Left colon (tissue), 2 donors: ENCODE data around the gene SYCP2. TPM values are rescaled to one million over a fixed set of nuclear protein-coding genes. Genes with fewer than 3 reads are reported as not detected.

Experiments
- ATAC-seq: fragments of 200-7000 bp; cut with Tn5 transposase; one replicate; pipeline ENCODE4 v1.9.1; 2020; ENCODE audit warnings: mild to moderate bottlenecking, moderate library complexity
- DNase-seq, 2 donors: peaks; one replicate each; pipeline ENCODE4 v3.0.0-alpha.2; 2020
- intact Hi-C, 2 donors: fragments of 100-400 bp; cut with DNase I in 1 of 2; cut with micrococcal nuclease in 1 of 2; formaldehyde crosslinking; loops; one replicate each; pipeline versions ENCODE4 v1.11.2 to v1.14.0; 2022; cut with DNase I, micrococcal nuclease
- total RNA-seq, 2 donors: library from RNA; stranded (reverse); fragmentation: NEBNext Ultra II Directional; extraction: Animal tissue kit (Norgen Biotek cat#: 25700); gene quantifications; one replicate each; pipeline ENCODE4 v1.2.1, GENCODE V29; 2021
- donor health status: DM: no; HTN: no; CAD: no.
- donor health status: DM: yes; HTN: yes; CAD: no.

The SYCP2 gene
- total RNA-seq, 2 donors from 2014 or later = 0.84 to 1.2 TPM

DNA sequence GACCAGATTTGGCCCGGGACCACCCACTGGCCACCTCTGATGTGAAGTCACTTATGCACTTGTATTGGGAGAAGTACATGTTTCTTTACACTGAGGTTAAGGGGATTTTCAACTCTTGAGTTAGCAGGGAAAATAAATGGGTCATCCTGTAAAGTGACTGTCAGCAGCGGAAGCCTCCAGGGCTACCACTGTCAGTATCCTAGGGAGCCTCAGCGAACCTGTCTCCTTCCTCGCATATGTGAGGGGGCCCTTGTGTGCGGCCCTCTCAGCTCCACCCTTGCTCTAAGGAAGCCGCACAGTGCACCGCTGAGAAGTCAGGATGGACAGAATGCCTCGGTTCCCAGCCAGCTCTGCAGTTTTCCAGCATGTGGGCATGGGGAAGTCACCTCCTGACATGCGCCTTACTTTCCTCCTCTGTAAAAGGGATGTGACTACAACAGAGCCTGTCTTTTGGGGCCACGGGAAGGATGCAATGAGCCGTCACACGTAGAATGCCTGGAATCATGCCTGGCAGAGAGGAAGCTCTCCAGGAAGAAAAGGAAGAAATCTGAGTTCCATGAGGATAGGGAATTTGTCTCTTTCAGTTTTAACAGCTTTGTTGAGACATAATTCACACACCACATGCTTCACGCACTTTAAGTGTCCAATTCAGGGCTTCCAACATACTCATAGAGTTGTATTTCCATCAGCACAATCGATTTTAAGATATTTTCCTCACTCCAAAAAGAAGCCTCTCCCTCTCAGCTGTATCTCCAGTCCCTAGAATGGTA lies 115.4 kb downstream of the SYCP2 start:
- DNase-seq (no peak), ATAC-seq (no peak)
- intact Hi-C loops = no loop called here

DNA sequence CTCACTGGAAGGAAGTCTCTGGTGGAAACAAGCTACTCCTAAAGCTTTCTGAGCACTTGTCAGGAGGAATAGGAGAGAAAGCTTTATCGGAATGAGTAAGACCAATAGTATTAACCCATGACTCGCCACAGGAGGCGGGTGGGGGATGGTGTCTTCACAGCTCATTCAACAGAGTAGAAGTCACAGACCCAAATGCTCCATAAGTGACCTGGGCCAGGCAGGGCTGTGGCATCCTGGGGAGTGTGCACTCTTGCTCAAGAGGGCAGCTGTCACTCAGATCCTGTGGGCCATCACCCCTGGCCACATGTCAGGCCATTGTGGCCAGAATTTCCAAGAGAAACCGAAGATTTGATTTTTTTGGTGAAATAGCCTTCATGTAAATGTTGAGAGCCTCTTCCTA lies 116.0 kb downstream of the SYCP2 start:
- intact Hi-C loops = no loop called here
- DNase-seq (no peak), ATAC-seq (no peak)

DNA sequence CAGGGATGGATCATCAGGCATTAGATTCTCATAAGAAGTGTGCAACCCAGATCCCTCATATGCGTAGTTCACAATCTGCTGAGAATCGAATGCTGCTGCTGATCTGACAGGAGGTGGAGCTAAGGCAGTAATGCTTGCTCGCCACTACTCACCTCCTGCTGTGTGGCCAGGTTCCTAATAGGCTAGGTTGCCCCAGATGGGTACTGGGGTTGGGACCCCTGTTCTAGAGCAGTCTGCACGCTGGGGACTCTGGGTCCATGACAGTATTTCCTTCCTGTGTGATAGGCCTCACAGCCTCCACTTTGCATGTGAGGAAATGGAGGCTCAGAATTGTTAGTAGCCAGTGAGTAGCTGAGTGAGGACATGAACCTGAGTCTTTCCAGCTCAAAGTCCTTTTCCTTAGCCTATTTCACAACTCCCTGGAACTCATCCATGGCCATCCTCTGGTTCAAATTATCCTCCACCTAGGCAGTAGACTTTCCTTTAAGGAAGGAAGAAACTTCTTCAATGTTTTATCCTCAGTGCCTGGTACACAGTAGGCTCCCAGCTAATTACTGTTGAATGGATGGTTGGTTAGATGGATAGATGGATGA lies 117.2 kb downstream of the SYCP2 start:
- ATAC-seq (no peak), DNase-seq (no peak)
- intact Hi-C loops = no loop called here

DNA sequence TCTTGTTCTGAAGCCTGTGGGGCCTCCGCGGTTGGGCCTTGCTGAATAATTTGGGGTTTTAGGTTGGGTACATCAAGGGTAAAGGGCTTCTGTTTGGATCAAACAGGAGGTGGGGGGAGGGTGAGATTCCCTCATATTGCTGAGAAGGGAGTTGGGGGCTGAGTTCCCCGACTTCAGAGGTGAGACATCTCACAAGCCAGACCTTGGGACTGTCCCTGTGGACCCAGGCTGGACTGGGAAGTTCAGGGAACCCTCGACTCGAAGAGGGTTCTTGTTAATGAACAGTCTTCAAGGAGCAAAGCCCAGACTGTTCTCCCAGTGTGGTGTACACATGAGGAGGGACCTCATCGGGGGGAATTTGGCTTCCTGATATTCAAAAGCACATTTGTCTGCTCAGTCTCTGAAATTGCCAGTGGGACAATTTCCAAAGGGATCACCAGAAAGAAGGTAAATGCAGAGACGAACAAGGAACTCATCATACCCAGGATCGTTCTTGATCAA lies 118.5 kb downstream of the SYCP2 start:
- intact Hi-C loops = no loop called here
- DNase-seq (no peak), ATAC-seq (no peak)

DNA sequence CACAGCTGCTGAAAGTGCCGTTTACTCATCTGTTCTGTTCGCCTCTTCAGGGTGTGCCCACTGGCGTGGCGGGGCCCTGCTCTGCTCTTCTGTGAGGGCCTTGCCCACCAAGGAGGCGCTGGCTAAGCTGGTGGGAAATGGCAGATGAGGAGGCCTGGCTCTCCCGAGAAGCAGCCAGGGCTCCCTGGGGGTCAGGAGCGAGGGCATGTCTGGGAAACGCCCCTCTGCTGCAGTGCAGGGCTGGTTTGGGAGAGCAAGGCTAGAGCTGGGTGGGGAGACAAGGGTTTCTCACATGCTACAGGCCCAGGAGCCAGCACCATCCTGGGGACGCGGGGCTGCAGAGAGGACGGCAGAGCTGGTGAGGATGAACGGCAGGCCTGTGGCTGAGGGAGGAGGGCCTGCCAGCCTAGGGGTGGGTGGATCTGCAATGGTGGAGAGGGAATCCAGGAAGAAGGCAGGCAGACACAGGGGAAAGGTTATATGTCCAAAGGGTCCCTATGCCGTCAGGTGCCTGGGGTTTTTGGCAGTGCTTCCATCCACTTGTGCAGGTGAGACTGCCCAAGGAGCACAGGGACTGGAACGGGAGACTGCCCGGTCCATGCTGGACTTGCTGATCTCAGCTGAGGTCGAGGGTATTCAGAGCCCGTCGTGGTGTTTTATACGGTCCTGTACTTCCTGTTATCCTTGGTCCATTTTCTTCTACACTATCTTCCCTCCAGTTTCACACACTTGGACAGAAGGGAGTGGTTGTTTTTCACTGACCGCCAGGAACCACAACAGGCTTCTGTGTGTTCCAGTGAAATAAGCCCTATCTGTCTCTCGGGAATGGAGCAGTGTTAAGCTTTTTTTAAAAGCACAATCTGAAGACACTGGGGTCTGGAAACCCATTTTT lies 119.2 kb downstream of the SYCP2 start:
- intact Hi-C loops = no loop called here
- ATAC-seq = no peak
- DNase-seq = no peak

Other genes with a start within 250 kb of the SYCP2 start
- 1 to 10 TPM; 7.3 to 8.7 TPM for gene PPP1R3D, start 6.7 kb upstream of the SYCP2 start, total RNA-seq
- 1 to 10 TPM; 7.0 to 9.2 TPM for gene FAM217B, start 6.8 kb upstream of the SYCP2 start, total RNA-seq
- gene CDH26, start 24.8 kb upstream of the SYCP2 start, total RNA-seq = under 1 TPM; 0.43 to 0.45 TPM